ENCODE measurements around the gene GARNL3.

Gene GARNL3

GRCh38 chr9:127419348-127419747 lies 154.8 kb downstream of the GARNL3 start:
- peaks cover 14% of the 10 kb centered on the region for H3K79me2 ChIP-seq (ENCODE audit: insufficient read depth, low read length)
- no peaks in the 10 kb centered on the region for H3K9me2 ChIP-seq (replicated peaks; ENCODE audit: low read depth, low read length)
- no peak overlapping the region for H3K9ac ChIP-seq (ENCODE audit: low read depth, low read length, poor library complexity, severe bottlenecking)
- H3K36me3 ChIP-seq (ENCODE audit: insufficient read depth, low read length) = no peaks in the 10 kb centered on the region
- peaks cover 11% of the 10 kb centered on the region for H3K4me1 ChIP-seq (ENCODE audit: insufficient read depth, low read length, poor library complexity, severe bottlenecking)
- TF ChIP-seq, protein P1, sequence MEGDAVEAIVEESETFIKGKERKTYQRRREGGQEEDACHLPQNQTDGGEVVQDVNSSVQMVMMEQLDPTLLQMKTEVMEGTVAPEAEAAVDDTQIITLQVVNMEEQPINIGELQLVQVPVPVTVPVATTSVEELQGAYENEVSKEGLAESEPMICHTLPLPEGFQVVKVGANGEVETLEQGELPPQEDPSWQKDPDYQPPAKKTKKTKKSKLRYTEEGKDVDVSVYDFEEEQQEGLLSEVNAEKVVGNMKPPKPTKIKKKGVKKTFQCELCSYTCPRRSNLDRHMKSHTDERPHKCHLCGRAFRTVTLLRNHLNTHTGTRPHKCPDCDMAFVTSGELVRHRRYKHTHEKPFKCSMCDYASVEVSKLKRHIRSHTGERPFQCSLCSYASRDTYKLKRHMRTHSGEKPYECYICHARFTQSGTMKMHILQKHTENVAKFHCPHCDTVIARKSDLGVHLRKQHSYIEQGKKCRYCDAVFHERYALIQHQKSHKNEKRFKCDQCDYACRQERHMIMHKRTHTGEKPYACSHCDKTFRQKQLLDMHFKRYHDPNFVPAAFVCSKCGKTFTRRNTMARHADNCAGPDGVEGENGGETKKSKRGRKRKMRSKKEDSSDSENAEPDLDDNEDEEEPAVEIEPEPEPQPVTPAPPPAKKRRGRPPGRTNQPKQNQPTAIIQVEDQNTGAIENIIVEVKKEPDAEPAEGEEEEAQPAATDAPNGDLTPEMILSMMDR (conservative IDR thresholded peaks at IDR 0.05; ENCODE audit: low read length) = no peak
- no peak for TF ChIP-seq EZH2phosphoT487 (IDR thresholded peaks at IDR 0.05; ENCODE audit: borderline replicate concordance)
- peaks cover 5% of the 10 kb centered on the region for H3K27me3 ChIP-seq (ENCODE audit: insufficient read depth, low read length, poor library complexity, severe bottlenecking)
- H2AFZ ChIP-seq (ENCODE audit: low read length) = no peak overlapping the region
- H3F3A ChIP-seq (ENCODE audit: low read depth) = no peaks in the 10 kb centered on the region
- H3K9me3 ChIP-seq (ENCODE audit: insufficient read depth, low read depth, low read length) = no peaks in the 10 kb centered on the region
- H4K20me1 ChIP-seq (ENCODE audit: insufficient read depth, low read length, poor library complexity, severe bottlenecking) = no peaks in the 10 kb centered on the region
- no peak overlapping the region for H3K4me3 ChIP-seq (ENCODE audit: low read length, poor library complexity, severe bottlenecking)
- no peak overlapping the region for H3K4me2 ChIP-seq (ENCODE audit: low read depth, low read length, poor library complexity, severe bottlenecking)

GRCh38 chr9:127421057-127421456 lies 156.5 kb downstream of the GARNL3 start:
- Histone ChIP-seq H3K4me1 (ENCODE audit: insufficient read depth, low read length, poor library complexity, severe bottlenecking) (peaks cover 15% of the 10 kb centered on the region), H3K4me2 (ENCODE audit: low read depth, low read length, poor library complexity, severe bottlenecking) (no peak overlapping the region), H3K9ac (ENCODE audit: low read depth, low read length, poor library complexity, severe bottlenecking) (no peak overlapping the region), H3K4me3 (ENCODE audit: low read length, poor library complexity, severe bottlenecking) (no peak overlapping the region), H3F3A (ENCODE audit: low read depth) (no peaks in the 10 kb centered on the region), H4K20me1 (ENCODE audit: insufficient read depth, low read length, poor library complexity, severe bottlenecking) (peaks cover 8% of the 10 kb centered on the region), H2AFZ (ENCODE audit: low read length) (no peak overlapping the region), H3K9me2 (replicated peaks; ENCODE audit: low read depth, low read length) (no peaks in the 10 kb centered on the region), H3K27me3 (ENCODE audit: insufficient read depth, low read length, poor library complexity, severe bottlenecking) (peaks cover 2% of the 10 kb centered on the region), H3K36me3 (ENCODE audit: insufficient read depth, low read length) (no peaks in the 10 kb centered on the region), H3K79me2 (ENCODE audit: insufficient read depth, low read length) (peaks cover 30% of the 10 kb centered on the region), H3K9me3 (ENCODE audit: insufficient read depth, low read depth, low read length) (no peaks in the 10 kb centered on the region)
- TF ChIP-seq, protein P1 (conservative IDR thresholded peaks at IDR 0.05; ENCODE audit: low read length) = no peak
- TF ChIP-seq EZH2phosphoT487 (IDR thresholded peaks at IDR 0.05; ENCODE audit: borderline replicate concordance) = no peak

DNA sequence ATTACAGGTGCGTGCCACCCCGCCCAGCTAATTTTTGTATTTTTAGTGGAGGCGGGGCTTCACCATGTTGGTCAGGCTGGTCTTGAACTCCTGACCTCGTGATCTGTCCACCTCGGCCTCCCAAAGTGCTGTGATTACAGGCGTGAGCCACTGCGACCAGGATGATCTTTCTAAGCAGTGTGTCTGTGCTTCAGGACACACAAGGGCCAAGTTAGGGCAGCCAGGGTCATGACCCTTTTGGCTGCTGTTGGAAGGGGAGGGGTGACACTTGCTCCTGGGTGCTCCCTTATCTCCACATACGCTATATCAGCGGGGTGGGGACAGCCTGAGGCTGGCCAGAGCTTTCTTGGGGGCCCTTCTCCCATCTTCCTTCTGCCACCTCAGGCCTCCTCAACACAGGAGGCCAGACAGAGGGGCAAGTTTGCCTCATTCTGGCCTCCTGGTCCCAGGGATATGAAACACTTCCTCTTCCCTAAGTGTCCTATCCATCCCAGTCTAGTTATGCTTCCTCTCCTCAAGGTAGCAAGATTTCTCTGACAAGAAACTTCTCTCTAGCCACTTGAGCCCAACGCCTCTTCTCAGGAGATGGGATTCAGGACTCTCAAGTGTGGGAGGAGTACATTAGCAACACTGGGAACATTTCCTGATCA lies 157.7 kb downstream of the GARNL3 start:
- peaks cover 8% of the 10 kb centered on the region for H4K20me1 ChIP-seq (ENCODE audit: insufficient read depth, low read length, poor library complexity, severe bottlenecking)
- TF ChIP-seq EZH2phosphoT487 (IDR thresholded peaks at IDR 0.05; ENCODE audit: borderline replicate concordance) = no peak
- TF ChIP-seq, protein P1 (conservative IDR thresholded peaks at IDR 0.05; ENCODE audit: low read length) = no peak
- H3K79me2 ChIP-seq (ENCODE audit: insufficient read depth, low read length) = peaks cover 41% of the 10 kb centered on the region
- no peak overlapping the region for H2AFZ ChIP-seq (ENCODE audit: low read length)
- no peaks in the 10 kb centered on the region for H3K36me3 ChIP-seq (ENCODE audit: insufficient read depth, low read length)
- peak overlapping the region; percentile 98 for H3K4me2 ChIP-seq (ENCODE audit: low read depth, low read length, poor library complexity, severe bottlenecking)
- peaks cover 21% of the 10 kb centered on the region for H3K4me1 ChIP-seq (ENCODE audit: insufficient read depth, low read length, poor library complexity, severe bottlenecking)
- peak overlapping the region; percentile 90 for H3K4me3 ChIP-seq (ENCODE audit: low read length, poor library complexity, severe bottlenecking)
- no peaks in the 10 kb centered on the region for H3K27me3 ChIP-seq (ENCODE audit: insufficient read depth, low read length, poor library complexity, severe bottlenecking)
- H3F3A ChIP-seq (ENCODE audit: low read depth) = no peaks in the 10 kb centered on the region
- H3K9me2 ChIP-seq (replicated peaks; ENCODE audit: low read depth, low read length) = no peaks in the 10 kb centered on the region
- peak overlapping the region; percentile 95 for H3K9ac ChIP-seq (ENCODE audit: low read depth, low read length, poor library complexity, severe bottlenecking)
- H3K9me3 ChIP-seq (ENCODE audit: insufficient read depth, low read depth, low read length) = no peaks in the 10 kb centered on the region

Measured in Loucy (cell line).